HAP-1 (cell line): ENCODE data around the gene MYH14.
"Not testable (repeated sequence)": the region's sequence is repeated elsewhere in the genome, so short reads cannot be mapped to it uniquely, and the experiment has no call there.

Experiments used
- DNase-seq, 2 experiments: peaks; one replicate each; pipeline ENCODE4 v3.0.0-alpha.2; 2016 to 2020; ENCODE audit warnings: low spot score in 2 of 2
- H3K27me3 ChIP-seq: fragments of 250-450 bp; sonication (Bioruptor Pico); 2 replicates; pipeline ENCODE4 v1.5.1; 2020; ENCODE audit warnings: low read depth, mild to moderate bottlenecking, moderate library complexity
- H3K36me3 ChIP-seq: fragments of 250-450 bp; sonication (Bioruptor Pico); replicated peaks from 2 replicates; pipeline ENCODE4 v1.5.1; 2020; ENCODE audit warnings: mild to moderate bottlenecking
- H3K4me1 ChIP-seq: fragments of 250-450 bp; sonication (Bioruptor Pico); 2 replicates; pipeline ENCODE4 v1.5.1; 2020; ENCODE audit warnings: mild to moderate bottlenecking
- H3K4me3 ChIP-seq: fragments of 250-450 bp; sonication (Bioruptor Pico); 2 replicates; pipeline ENCODE4 v1.5.1; 2020; ENCODE audit warnings: mild to moderate bottlenecking, moderate library complexity
- H3K9me3 ChIP-seq: fragments of 250-450 bp; sonication (Bioruptor Pico); 2 replicates; pipeline ENCODE4 v1.5.1; 2020; ENCODE audit warnings: mild to moderate bottlenecking, moderate library complexity
- in situ Hi-C: fragments of 300-500 bp; cut with MboI; formaldehyde crosslinking; loops from 3 replicates; pipeline ENCODE4 v1.14.3; 2020; ENCODE audit warnings: low sequenced_read_pairs, inconsistent platforms, mixed read lengths

The MYH14 gene

GRCh38 chr19:50224986-50225747 lies 21.7 kb downstream of the MYH14 start:
- Histone ChIP-seq H3K4me3 (no peak overlapping the region), H3K36me3 (no peaks in the 10 kb centered on the region), H3K27me3 (no peaks in the 10 kb centered on the region), H3K4me1 (no peaks in the 10 kb centered on the region), H3K9me3 (no peaks in the 10 kb centered on the region)
- no peak for DNase-seq
- in situ Hi-C loops, result no loop called here

- Histone ChIP-seq H3K27me3 (no peaks in the 10 kb centered on the region), H3K4me1 (no peaks in the 10 kb centered on the region), H3K9me3 (no peaks in the 10 kb centered on the region), H3K4me3 (no peak overlapping the region), H3K36me3 (no peaks in the 10 kb centered on the region)
- no peak for DNase-seq
- in situ Hi-C loops, result no loop called here
Observed at GRCh38 chr19:50226536-50226935, 23.1 kb downstream of the MYH14 start.

- H3K9me3 ChIP-seq, in situ Hi-C loops, H3K4me3 ChIP-seq, H3K27me3 ChIP-seq, H3K4me1 ChIP-seq, DNase-seq, H3K36me3 ChIP-seq: not testable (repeated sequence)
Observed at GRCh38 chr19:50228153-50228552, 24.7 kb downstream of the MYH14 start.

GRCh38 chr19:50230379-50231351 lies 27.2 kb downstream of the MYH14 start:
- H3K27me3 ChIP-seq, result no peaks in the 10 kb centered on the region
- H3K4me1 ChIP-seq, result no peaks in the 10 kb centered on the region
- no peak for DNase-seq
- no peaks in the 10 kb centered on the region for H3K36me3 ChIP-seq
- H3K9me3 ChIP-seq, result no peaks in the 10 kb centered on the region
- in situ Hi-C loops, result no loop called here
- no peak overlapping the region for H3K4me3 ChIP-seq

GRCh38 chr19:50231417-50231816 lies 28.0 kb downstream of the MYH14 start:
- H3K4me1 ChIP-seq, H3K27me3 ChIP-seq, in situ Hi-C loops, H3K9me3 ChIP-seq, H3K36me3 ChIP-seq, DNase-seq, H3K4me3 ChIP-seq: not testable (repeated sequence)

- no peaks in the 10 kb centered on the region for H3K4me1 ChIP-seq
- no peaks in the 10 kb centered on the region for H3K27me3 ChIP-seq
- no peaks in the 10 kb centered on the region for H3K36me3 ChIP-seq
- no peaks in the 10 kb centered on the region for H3K9me3 ChIP-seq
- in situ Hi-C loops, result no loop called here
- no peak for DNase-seq
- H3K4me3 ChIP-seq, result no peak overlapping the region
Observed at GRCh38 chr19:50231821-50232220, 28.4 kb downstream of the MYH14 start.

GRCh38 chr19:50232600-50232999 lies 29.2 kb downstream of the MYH14 start:
- Histone ChIP-seq H3K4me1 (no peaks in the 10 kb centered on the region), H3K36me3 (no peaks in the 10 kb centered on the region), H3K27me3 (no peaks in the 10 kb centered on the region), H3K4me3 (no peak overlapping the region), H3K9me3 (no peaks in the 10 kb centered on the region)
- no peak for DNase-seq
- in situ Hi-C loops, result no loop called here

- H3K36me3 ChIP-seq, result no peaks in the 10 kb centered on the region
- DNase-seq, result no peak
- H3K4me3 ChIP-seq, result no peak overlapping the region
- no peaks in the 10 kb centered on the region for H3K4me1 ChIP-seq
- no peaks in the 10 kb centered on the region for H3K9me3 ChIP-seq
- no peaks in the 10 kb centered on the region for H3K27me3 ChIP-seq
- in situ Hi-C loops, result no loop called here
Observed at GRCh38 chr19:50233308-50233910, 30.0 kb downstream of the MYH14 start.

- in situ Hi-C loops, H3K9me3 ChIP-seq, H3K36me3 ChIP-seq, H3K27me3 ChIP-seq, H3K4me1 ChIP-seq, H3K4me3 ChIP-seq: not testable (repeated sequence)
- peak in 1 of 2 experiments; percentile 26 for DNase-seq
Observed at GRCh38 chr19:50237493-50237892, 34.1 kb downstream of the MYH14 start.

- no peaks in the 10 kb centered on the region for H3K27me3 ChIP-seq
- no peaks in the 10 kb centered on the region for H3K4me1 ChIP-seq
- no peak overlapping the region for H3K4me3 ChIP-seq
- no peaks in the 10 kb centered on the region for H3K9me3 ChIP-seq
- H3K36me3 ChIP-seq, result no peaks in the 10 kb centered on the region
- in situ Hi-C loops, result no loop called here
- DNase-seq, result no peak
Observed at GRCh38 chr19:50238043-50238442, 34.6 kb downstream of the MYH14 start.

GRCh38 chr19:50239921-50240590 lies 36.6 kb downstream of the MYH14 start:
- H3K36me3 ChIP-seq, result no peaks in the 10 kb centered on the region
- in situ Hi-C loops, result no loop called here
- no peak for DNase-seq
- no peaks in the 10 kb centered on the region for H3K27me3 ChIP-seq
- no peaks in the 10 kb centered on the region for H3K4me1 ChIP-seq
- no peak overlapping the region for H3K4me3 ChIP-seq
- no peaks in the 10 kb centered on the region for H3K9me3 ChIP-seq

- no peak for DNase-seq
- Histone ChIP-seq H3K27me3 (no peaks in the 10 kb centered on the region), H3K4me3 (no peak overlapping the region), H3K4me1 (no peaks in the 10 kb centered on the region), H3K9me3 (no peaks in the 10 kb centered on the region), H3K36me3 (no peaks in the 10 kb centered on the region)
- in situ Hi-C loops, result no loop called here
Observed at GRCh38 chr19:50242581-50242980, 39.2 kb downstream of the MYH14 start.

GRCh38 chr19:50244695-50245094 lies 41.3 kb downstream of the MYH14 start:
- no peaks in the 10 kb centered on the region for H3K36me3 ChIP-seq
- no peaks in the 10 kb centered on the region for H3K4me1 ChIP-seq
- no peaks in the 10 kb centered on the region for H3K9me3 ChIP-seq
- no peak for DNase-seq
- H3K4me3 ChIP-seq, result no peak overlapping the region
- no peaks in the 10 kb centered on the region for H3K27me3 ChIP-seq
- in situ Hi-C loops, result no loop called here
